Stimulated activated CD8-positive, alpha-beta memory T cell treated with anti-CD3 and anti-CD28 coated beads, Interleukin-7, amount 100 ng/mL, for 24 hours (primary cell): Measurements from ENCODE around the gene R3HDM4.

ENCODE experiments used
- DNase-seq: peaks from one replicate; pipeline ENCODE4 v3.0.0-alpha.2; 2020; ENCODE audit warnings: low read depth

The R3HDM4 gene

GRCh38 chr19:947090-947706 is 34.2 kb upstream of the R3HDM4 start:
- no peak for DNase-seq

DNA sequence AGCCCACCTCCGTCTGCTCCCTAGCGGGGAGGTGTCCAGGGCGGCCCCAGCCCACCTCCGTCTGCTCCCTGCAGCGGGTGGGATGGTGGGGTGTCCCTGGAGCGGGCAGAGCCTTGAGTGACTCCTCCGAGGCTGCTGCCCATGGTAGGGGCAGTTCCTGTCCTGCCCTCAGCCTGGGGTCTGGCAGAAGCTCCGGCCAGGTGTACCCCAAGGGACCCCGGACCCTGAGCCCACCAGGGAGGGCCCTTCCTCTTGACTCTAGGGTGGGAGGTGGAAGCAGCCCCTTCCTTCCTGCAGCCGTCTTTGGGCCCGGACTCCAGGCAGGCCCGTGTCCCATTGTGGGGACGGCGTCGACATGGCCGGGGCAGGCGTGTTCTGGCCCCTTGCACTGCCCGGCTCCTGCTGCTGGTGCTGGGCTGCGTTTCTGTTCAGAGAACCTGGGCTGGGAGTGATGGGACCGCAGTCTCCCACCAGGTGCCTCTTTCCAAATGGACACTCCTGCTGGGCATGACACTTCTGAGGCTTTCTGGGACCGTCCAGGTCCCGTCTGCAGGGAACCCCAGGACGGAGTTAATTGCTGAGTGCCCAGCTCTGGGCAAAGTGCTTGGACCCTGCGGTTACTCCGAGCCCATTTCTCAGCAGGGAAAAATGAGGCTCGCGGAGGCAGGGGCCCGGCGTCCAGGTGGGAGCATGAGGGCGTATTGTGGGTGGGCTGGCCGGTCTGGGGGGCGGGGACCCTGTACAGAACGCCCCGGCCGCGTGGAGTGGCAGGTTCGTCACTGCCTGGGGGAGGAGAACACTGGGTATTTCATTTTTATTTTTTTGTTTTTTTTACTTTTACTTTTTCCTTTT is 32.6 kb upstream of the R3HDM4 start:
- no peak for DNase-seq

DNA sequence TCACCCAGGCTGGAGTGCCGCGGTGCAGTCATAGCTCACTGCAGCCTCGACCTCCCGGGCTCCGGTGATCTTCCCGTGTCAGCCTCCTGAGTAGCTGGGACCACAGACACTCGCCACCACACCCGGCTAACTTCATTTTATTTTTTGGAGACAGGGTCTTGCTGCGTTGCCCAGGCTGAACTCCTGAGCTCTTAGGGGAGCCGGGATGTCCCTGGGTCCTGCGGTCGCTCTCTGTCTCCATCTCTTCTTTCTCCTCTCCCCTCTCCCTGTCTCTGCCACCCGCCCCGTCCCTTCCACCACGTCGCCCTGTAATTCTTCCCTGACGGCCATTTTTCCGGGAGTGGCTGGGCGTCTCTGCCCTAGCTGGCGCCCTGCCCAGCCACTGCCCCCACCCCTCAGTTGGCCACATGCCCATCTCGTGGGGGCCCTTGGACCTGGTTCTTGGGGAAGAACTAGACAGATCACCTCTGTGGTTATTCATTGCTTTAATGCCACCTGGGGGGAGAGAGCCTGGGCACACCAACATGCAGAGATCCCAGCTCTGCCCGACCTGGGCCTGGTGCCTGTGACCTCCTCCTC is 31.7 kb upstream of the R3HDM4 start:
- no peak for DNase-seq

GRCh38 chr19:944171-944567 is 31.1 kb upstream of the R3HDM4 start:
- DNase-seq = no peak

GRCh38 chr19:943551-944170 is 30.6 kb upstream of the R3HDM4 start:
- DNase-seq = no peak

DNA sequence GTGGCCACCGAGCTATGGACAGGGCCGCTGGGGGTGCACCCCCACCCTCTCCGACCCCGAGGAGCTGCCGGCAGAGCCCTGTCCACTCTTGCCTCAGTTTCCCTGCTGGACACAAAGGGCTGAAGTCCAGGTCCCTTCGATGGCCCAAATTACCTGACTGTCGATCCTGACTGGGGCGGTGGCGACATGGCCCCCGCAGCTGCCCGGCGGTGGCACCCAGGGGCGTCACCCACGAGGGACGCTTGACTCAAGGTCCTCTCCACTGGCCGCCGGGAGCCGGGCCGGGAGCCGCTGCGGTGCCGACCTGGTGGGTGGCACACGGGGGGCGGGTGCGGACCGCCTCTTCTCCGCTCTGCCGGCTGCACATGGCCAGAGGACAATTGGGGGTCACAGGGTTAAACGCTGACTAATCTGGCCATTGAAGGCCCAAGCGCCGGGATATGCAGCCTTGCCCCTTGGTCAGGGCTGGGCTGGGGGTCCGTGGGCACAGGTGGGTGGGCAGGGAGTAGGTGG is 29.2 kb upstream of the R3HDM4 start:
- DNase-seq = no peak

DNA sequence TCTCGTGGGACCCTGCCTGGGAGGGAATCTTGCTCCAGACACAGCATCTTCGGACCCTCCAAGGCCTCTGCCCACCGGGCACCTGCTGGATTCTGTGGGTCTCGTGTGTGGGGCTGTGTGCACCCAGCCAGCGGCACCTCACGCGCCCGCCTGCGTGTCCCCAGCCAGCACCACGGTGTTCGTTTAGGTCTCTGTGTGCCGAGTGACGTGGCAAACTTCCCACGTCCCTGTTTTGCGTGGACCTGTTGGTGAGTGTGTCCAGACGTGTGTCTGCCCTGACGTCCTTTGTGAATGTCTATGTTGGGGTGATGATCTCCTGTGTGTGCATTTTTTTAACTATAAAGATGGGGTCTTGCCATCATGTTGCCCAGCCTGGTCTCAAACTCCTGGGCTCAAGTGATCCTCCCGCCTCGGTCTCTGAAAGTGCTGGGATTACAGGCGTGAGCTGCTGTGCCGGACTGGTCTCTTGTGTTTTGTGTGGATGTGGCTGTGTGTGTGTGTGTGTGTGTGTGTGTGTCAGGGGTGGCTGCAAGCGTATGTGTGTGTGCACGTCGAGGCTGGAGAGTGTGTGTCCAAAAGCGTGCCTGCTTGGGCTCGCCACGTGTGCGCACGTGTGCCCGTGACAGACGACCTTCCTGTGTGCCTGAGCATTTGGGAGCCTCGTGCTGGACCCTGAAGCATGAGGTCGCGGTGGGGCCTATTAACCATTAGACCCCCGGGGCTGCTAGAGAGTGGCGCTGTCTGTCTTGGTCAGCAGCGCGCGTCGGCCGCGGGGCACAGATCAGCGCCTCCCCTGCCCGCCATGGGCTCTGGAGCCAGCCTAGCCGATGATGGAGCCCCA is 28.5 kb upstream of the R3HDM4 start:
- no peak for DNase-seq

DNA sequence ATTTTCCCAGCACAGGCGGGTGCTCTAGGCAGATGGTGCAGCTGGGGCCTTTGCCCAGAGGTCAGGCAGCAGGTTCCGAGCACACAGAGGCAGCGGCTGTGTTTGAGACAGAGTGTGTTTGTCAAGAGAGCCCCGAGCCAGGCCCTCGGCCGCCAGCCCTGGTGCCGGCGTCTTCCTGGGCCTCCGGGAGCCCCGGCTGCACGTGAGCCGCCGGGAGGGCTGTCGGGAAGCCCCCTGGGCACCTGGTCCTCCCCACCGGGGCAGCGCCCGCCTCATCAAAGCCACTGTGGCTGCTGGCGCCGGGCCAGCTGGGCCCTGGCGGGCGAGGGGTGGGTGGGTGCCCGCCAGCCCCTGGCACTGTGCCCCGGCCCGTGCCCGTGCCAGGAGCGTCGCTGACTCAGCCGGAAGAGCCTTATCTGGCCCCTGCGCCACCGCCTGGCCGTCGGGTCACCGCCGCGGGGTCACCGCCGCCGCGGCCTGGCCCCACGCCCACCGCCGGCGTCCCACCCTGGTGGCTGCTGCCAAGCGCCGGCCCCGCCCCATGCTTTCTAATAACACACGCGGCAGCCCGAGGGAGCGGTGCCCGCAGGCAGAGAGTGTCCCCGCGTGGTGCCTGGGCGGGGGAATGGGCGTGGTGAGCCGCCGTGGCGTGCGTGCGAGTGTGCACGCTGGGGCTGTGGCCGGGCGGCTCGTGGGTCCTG is 27.7 kb upstream of the R3HDM4 start:
- DNase-seq = no peak

GRCh38 chr19:939922-940321 is 26.9 kb upstream of the R3HDM4 start:
- no peak for DNase-seq

- DNase-seq = no peak
Observed at GRCh38 chr19:939439-939838, 26.4 kb upstream of the R3HDM4 start.

GRCh38 chr19:938233-938923 is 25.4 kb upstream of the R3HDM4 start:
- no peak for DNase-seq

DNA sequence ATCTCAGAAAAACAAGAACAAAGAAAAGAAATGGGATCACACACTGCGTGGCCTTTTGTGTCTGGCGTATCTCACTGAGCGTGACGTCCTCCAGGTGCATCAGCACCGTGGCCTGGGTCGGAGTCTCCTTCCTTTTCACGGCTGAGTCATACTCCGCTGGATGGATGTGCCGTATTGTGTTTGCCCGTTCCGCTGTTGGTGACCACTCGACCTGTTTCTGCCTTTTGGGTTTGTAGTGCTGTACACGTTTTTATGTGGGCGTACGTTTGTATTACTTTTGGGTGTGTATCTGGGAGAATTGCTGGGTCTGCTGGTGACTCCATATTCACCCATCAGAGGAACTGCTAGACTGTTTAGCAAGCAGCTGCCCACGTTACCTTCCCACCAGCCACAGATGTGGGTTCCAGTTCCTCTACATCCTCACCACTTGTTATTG is 24.3 kb upstream of the R3HDM4 start:
- DNase-seq = no peak

DNA sequence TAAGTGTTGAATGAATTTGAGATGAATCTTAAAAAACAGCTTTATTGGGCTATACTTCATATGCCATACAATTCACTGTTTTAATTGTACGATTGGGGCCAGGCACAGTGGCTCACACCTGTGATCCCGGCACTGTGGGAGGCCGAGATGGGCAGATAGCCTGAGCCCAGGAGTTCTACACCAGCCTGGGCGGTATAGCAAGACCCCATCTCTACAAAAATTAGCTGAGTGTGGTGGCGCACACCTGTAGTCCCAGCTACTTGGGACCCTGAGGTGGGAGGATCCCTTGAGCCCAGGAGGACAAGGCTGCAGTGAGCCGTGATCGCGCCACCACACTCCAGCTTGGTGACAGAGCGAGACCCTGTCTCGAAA is 23.1 kb upstream of the R3HDM4 start:
- DNase-seq = no peak

- DNase-seq = no peak
Observed at GRCh38 chr19:934865-935479, 22.0 kb upstream of the R3HDM4 start.

DNA sequence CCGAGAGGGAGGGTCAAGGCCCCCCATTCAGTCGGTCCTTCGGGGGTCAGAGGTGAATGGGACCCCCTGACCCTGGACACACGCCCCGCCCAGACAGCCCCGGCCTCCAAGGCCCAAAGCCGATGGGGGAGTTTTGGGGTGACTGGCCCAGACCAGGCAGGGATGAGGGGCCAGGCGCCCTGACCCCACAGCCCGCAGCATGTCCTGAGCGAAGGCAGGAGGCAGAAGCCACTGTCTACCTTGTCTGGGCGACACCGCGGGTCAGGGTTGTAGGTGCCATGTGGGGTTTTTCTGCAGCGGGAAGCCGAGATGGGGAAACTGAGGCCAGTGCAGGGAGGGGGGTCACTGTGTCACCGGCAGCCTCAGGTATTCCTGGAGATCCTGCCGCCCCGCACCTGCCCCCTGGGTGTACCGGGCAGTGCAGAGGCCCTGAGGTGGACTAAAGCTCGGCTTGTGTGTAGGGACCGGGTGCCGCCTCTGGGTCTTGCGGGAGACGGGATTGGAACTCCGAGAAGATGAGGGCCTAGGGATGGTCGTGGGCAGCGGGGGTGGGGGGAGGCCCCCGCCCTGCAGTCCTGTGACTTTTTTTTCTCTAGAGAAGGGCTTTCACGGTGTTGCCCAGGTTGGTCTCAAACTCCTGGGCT is 21.3 kb upstream of the R3HDM4 start:
- DNase-seq = no peak

DNA sequence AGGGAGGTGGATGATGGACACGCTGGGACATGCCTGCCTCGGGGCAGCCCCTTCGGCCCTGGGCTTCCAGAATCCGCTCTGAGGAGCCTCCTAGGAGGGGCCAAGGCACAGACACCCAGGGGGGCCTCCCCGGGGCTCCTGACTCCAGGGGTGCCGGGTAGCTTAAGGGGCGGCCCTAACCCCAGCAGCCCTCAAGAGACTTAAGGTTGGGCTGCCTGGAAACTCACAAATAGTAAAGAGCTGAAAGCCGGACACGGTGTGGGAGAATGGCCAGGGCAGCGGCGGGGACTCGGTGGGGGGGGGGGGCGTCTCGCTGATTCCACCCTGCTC is 20.5 kb upstream of the R3HDM4 start:
- DNase-seq = no peak

DNA sequence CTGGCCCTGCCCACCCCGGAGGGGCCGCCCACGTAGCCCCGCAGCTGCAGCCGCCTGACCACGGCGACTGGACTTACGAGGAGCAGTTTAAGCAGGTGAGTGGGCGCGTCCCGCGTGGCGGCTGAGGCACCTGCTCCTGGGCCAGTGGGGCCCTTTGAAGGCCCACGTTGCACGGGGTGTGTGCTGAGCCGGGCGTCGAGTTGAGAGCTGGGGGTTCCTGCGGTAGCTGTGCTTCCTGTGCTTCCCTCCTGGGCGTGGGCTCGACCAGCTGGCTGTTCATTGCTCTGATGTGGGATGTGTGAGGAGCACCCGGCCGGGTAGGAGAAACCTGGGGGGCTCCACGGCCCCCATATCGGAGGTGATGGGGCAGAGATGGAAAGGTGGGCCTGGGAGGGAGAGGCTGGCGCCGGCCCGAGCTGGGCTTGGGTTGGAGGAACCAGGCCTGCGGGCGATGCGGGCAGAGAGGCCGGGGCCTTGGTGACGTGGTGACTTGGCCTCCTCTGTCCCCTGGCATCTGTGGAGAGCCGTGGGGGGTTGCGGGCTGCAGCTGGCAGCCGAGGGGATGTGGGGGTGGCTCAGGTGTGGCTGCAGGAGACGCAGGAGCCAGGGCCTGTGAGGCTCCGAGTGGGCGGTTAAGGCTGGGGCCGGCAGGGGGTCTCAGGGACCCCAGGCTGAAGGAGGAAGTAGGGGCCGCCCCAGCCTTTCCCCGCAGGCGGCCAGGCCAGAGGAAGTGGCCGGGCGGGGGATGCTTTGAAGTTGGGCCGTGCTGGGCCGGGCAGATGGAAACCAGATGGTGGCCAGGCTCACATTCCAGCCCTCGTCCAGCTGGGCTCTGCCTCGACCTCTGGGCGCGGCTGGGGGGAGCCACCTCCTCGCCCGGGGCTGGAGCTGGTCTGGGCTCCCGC is 19.9 kb upstream of the R3HDM4 start:
- DNase-seq = no peak

GRCh38 chr19:931860-932647 is 19.0 kb upstream of the R3HDM4 start:
- no peak for DNase-seq
